Type B pancreatic cell (in vitro differentiated cells): ENCODE measurements around the gene PSKH1. TPM values are rescaled to one million over a fixed set of nuclear protein-coding genes. Genes with fewer than 3 reads are reported as not detected.

Source experiments
- DNase-seq: peaks from one replicate; pipeline ENCODE4 v3.0.0; 2021; ENCODE audit warnings: mixed read lengths; ENCODE audit not compliant: unreplicated experiment; ENCODE audit errors: extremely low spot score
- H3K27ac Mint-ChIP-seq: 2 replicates; pipeline ENCODE4 v1.8.0; 2021; ENCODE audit warnings: mild to moderate bottlenecking, mixed read lengths
- H3K27me3 Mint-ChIP-seq: 2 replicates; pipeline ENCODE4 v1.8.0; 2021; ENCODE audit warnings: mixed read lengths
- H3K36me3 Mint-ChIP-seq: 2 replicates; pipeline ENCODE4 v1.8.0; 2021; ENCODE audit warnings: mixed read lengths
- H3K4me1 Mint-ChIP-seq: one replicate; pipeline ENCODE4 v1.8.0; 2021; ENCODE audit warnings: mixed read lengths; ENCODE audit not compliant: unreplicated experiment
- H3K4me3 Mint-ChIP-seq: 2 replicates; pipeline ENCODE4 v1.8.0; 2021; ENCODE audit warnings: mild to moderate bottlenecking, mixed read lengths
- H3K9me3 Mint-ChIP-seq: 2 replicates; pipeline ENCODE4 v1.8.0; 2021; ENCODE audit warnings: mixed read lengths
- total RNA-seq: library from RNA; stranded (reverse); gene quantifications from 2 replicates; pipeline ENCODE4 v1.2.1, GENCODE V29; 2021; ENCODE audit warnings: low replicate concordance
- TF ChIP-seq, protein P1 (sequence below): fragments of 200-600 bp; sonication (generic); conservative IDR thresholded peaks from 2 replicates; pipeline ENCODE4 v1.5.0; 2021; ENCODE audit warnings: antibody characterized with exemption, mild to moderate bottlenecking

PSKH1 gene
- total RNA-seq, 1 donor from 2014 or later, result 41.5 TPM

DNA sequence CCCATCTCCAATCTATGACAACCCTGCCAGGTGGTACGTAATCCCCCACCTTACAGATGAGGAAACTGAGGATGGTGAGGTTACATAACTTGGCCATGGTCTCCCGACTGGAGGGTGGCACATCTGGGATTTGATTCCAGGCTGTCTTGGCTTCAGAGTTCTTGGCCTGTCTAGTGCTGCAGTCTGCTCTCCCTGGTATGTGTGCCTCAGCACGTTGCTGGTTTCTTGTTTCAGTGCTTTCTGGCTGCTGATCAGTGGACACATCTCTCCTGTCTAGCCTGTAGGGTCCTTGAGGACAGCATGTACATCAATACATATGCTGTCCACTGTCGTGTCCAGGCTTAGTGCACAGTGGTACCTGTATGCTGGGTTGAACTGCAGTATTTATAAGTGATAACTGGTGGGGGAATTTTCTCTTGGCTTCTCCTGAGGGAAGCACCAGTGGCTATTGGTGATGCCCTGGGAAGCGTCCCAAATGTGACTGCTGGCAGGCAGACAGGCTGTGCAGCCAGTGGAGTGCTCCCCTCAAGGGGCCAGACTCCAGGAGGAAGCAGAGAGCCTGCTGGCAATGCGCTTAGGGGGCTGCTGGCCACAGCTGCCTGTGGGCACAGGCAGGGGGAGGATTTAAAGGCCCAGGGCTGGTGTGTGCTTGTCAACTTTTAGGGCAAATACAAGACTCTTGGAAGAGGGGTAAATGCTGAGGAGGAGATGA is 24.2 kb downstream of the PSKH1 start:
- DNase-seq, result no peak
- Mint-ChIP-seq H3K27ac (peak overlapping the region; percentile 63), H3K4me3 (no peak overlapping the region), H3K4me1 (peaks cover 9% of the 10 kb centered on the region), H3K9me3 (no peaks in the 10 kb centered on the region), H3K36me3 (peaks cover 4% of the 10 kb centered on the region), H3K27me3 (no peaks in the 10 kb centered on the region)
- TF ChIP-seq, protein P1, sequence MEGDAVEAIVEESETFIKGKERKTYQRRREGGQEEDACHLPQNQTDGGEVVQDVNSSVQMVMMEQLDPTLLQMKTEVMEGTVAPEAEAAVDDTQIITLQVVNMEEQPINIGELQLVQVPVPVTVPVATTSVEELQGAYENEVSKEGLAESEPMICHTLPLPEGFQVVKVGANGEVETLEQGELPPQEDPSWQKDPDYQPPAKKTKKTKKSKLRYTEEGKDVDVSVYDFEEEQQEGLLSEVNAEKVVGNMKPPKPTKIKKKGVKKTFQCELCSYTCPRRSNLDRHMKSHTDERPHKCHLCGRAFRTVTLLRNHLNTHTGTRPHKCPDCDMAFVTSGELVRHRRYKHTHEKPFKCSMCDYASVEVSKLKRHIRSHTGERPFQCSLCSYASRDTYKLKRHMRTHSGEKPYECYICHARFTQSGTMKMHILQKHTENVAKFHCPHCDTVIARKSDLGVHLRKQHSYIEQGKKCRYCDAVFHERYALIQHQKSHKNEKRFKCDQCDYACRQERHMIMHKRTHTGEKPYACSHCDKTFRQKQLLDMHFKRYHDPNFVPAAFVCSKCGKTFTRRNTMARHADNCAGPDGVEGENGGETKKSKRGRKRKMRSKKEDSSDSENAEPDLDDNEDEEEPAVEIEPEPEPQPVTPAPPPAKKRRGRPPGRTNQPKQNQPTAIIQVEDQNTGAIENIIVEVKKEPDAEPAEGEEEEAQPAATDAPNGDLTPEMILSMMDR, result no peak

DNA sequence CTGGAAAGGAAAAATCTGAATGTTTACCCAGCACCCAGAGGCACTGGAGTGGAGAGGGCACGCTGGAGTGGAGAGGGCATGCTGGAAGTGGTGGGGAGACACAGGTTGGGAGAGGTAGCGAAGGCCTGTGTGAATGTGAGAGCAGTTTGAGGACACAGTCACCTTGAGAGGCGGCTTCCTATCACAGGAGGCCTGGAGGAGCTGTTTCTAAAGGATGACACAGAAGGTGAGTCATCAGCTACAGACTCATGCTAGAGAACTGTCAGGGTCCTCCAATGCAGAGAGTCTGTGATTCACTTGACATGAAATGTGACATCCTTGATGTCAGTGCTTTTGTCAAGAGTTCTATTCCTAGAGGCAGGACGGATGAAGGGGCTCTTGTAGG is 24.8 kb downstream of the PSKH1 start:
- H3K9me3 Mint-ChIP-seq, result no peaks in the 10 kb centered on the region
- TF ChIP-seq, protein P1, result no peak
- H3K4me1 Mint-ChIP-seq, result peaks cover 11% of the 10 kb centered on the region
- H3K36me3 Mint-ChIP-seq, result peaks cover 4% of the 10 kb centered on the region
- no peak for DNase-seq
- H3K27ac Mint-ChIP-seq, result peak overlapping the region; percentile 63
- H3K27me3 Mint-ChIP-seq, result no peaks in the 10 kb centered on the region
- no peak overlapping the region for H3K4me3 Mint-ChIP-seq

DNA sequence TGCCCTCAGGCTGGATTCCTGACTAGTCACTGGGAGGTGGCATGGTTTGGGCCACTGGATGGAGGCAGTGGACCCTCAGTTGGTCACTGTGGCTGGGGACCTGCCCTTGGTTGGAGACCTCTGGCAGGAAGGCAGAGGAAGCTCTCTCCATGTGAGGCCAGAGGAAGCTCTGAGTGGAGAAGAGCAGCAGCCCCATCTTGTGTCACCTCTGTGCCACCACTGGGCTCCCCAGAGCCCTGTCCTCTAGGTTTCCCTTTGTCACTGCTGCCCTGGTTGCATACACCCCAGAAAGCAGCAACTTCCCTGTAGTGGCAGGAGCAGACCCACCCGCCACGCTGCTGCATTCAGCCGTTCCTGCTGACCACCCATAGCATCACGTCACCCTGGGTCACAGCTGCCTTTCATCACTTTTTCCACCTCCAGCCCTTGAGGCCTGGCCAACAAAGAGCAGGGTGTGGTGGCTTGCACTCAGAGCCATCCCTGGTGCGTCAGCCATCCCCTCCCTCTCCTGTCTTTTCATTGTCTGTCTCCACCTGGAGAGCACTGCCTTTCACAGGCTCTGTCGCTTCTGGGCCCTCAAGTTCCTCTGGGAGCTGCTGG is 26.7 kb downstream of the PSKH1 start:
- no peaks in the 10 kb centered on the region for H3K27me3 Mint-ChIP-seq
- TF ChIP-seq, protein P1, result no peak
- H3K36me3 Mint-ChIP-seq, result no peaks in the 10 kb centered on the region
- no peak overlapping the region for H3K27ac Mint-ChIP-seq
- no peak overlapping the region for H3K4me3 Mint-ChIP-seq
- DNase-seq, result no peak
- H3K4me1 Mint-ChIP-seq, result peaks cover 16% of the 10 kb centered on the region
- no peaks in the 10 kb centered on the region for H3K9me3 Mint-ChIP-seq

DNA sequence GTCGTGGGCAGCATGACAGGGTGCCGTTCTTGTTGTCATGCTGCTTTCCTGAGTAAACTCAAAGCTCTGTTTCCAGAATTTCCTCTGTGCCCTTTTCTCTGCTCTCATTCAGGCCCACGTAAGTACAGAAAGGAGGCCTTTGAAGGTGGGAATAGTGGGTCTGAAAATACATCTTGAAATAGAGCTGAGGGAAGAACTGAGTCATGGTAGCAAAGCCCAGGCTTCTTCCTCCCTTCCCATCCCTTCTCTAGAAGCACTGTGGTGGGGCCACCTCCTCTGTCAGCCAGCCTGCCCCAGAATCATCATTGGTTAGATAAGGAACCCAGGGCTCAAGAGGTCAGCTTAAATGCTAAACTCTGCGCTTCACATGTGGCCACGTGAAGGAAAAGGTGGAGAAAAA is 29.2 kb downstream of the PSKH1 start:
- no peaks in the 10 kb centered on the region for H3K36me3 Mint-ChIP-seq
- no peak for DNase-seq
- no peaks in the 10 kb centered on the region for H3K27me3 Mint-ChIP-seq
- H3K27ac Mint-ChIP-seq, result no peak overlapping the region
- no peaks in the 10 kb centered on the region for H3K9me3 Mint-ChIP-seq
- no peak overlapping the region for H3K4me3 Mint-ChIP-seq
- TF ChIP-seq, protein P1, result no peak
- peaks cover 12% of the 10 kb centered on the region for H3K4me1 Mint-ChIP-seq

DNA sequence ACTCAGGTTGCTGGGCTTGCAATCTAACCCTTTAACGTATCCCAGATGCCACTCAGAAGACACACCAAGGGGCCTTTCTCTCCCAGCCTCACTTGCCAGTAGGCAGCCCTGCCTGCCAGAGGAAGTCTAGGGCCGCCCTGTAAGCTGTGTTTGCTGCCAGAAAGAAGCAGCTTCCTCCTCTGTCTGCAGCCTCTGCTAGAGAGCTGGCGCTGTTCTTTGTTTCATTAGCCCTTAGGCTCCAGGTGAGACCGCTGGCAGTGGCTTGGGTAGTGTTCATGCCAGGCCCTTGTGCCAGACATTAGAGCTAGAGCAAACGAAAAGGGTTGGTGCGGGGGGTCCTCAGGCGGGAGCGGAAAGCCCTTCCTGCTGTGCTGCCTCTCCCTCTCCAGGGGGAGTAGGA is 29.7 kb downstream of the PSKH1 start:
- TF ChIP-seq, protein P1, result no peak
- no peak for DNase-seq
- H3K27me3 Mint-ChIP-seq, result no peaks in the 10 kb centered on the region
- no peak overlapping the region for H3K4me3 Mint-ChIP-seq
- no peaks in the 10 kb centered on the region for H3K36me3 Mint-ChIP-seq
- H3K27ac Mint-ChIP-seq, result peak overlapping the region; percentile 36
- H3K4me1 Mint-ChIP-seq, result peaks cover 12% of the 10 kb centered on the region
- no peaks in the 10 kb centered on the region for H3K9me3 Mint-ChIP-seq
